OCI-LY1 (cell line): ENCODE measurements around the gene TMEM203.

Experiments
- CTCF ChIP-seq: fragments of 200-600 bp; sonication (generic), shearing (Covaris generic); IDR thresholded peaks from 2 replicates; pipeline ENCODE4 v1.5.1; 2017; ENCODE audit warnings: mild to moderate bottlenecking, antibody characterized with exemption, low read length, moderate library complexity, mixed read lengths
- EZH2 ChIP-seq: fragments of 200-600 bp; sonication (generic), shearing (Covaris generic); IDR thresholded peaks from 2 replicates; pipeline ENCODE4 v1.8.0; 2017; ENCODE audit warnings: borderline replicate concordance, mixed run types, mild to moderate bottlenecking, antibody characterized with exemption, low read length, moderate library complexity, mixed read lengths

GRCh38 chr9:137160054-137160425 is 45.4 kb downstream of the TMEM203 start:
- TF ChIP-seq CTCF, result no peak
- TF ChIP-seq EZH2, result no peak
